ENCODE data around the gene ARHGAP32. TPM values are rescaled to one million over a fixed set of nuclear protein-coding genes. Genes with fewer than 3 reads are reported as not detected.

The ARHGAP32 gene
- total RNA-seq, 1 experiment from 2014 or later, result 48.2 TPM

- no peak for DNase-seq (ENCODE audit: low spot score)
These were observed 277.0 kb downstream of the ARHGAP32 start for GRCh38 chr11:128915149-128915521.

Small RNA genes within 50 kb of the gene (small RNA-seq; reads per million reads assigned to genes)
- not detected for gene RF00019
- not detected for gene RNU6-874P
- gene RNU6-876P, result not detected

Other genes with a start within 250 kb of the ARHGAP32 start
- 0.20 and 0.86 TPM in 2 replicates for gene TP53AIP1, start 249.5 kb downstream of the ARHGAP32 start, total RNA-seq (2014; rRNA removed; shearing (Covaris generic))
- 5.5 and 6.9 TPM in 2 replicates for gene BARX2, start 183.5 kb upstream of the ARHGAP32 start, total RNA-seq (2014; rRNA removed; shearing (Covaris generic))

All from HT-29 (cell line).